H9 (cell line): ENCODE data around the gene SAFB. TPM values are rescaled to one million over a fixed set of nuclear protein-coding genes. Genes with fewer than 3 reads are reported as not detected.

Experiments used
- DNase-seq: peaks from one replicate; pipeline ENCODE4 v3.0.0-alpha.2; 2017
- H2AFZ ChIP-seq: one replicate; pipeline ENCODE4 v1.6.1; 2013; ENCODE audit warnings: mild to moderate bottlenecking, low read length, control low read depth, moderate library complexity
- H2AK5ac ChIP-seq: 2 replicates; pipeline ENCODE4 v1.6.1; 2013; ENCODE audit warnings: low read length, control low read depth, mixed read lengths; ENCODE audit not compliant: insufficient read length
- H2BK120ac ChIP-seq: one replicate; pipeline ENCODE4 v1.6.1; 2013; ENCODE audit warnings: low read depth, mild to moderate bottlenecking, low read length, control low read depth, inconsistent platforms; ENCODE audit not compliant: poor library complexity, severe bottlenecking
- H2BK12ac ChIP-seq: 2 replicates; pipeline ENCODE4 v1.6.1; 2013; ENCODE audit warnings: low read length, control low read depth, mixed read lengths, low read depth; ENCODE audit not compliant: insufficient read length
- H2BK15ac ChIP-seq: 2 replicates; pipeline ENCODE4 v1.6.1; 2013; ENCODE audit warnings: low read depth, low read length, control low read depth
- H2BK20ac ChIP-seq: one replicate; pipeline ENCODE4 v1.6.1; 2013; ENCODE audit warnings: low read depth, mild to moderate bottlenecking, low read length, control low read depth, inconsistent platforms; ENCODE audit not compliant: poor library complexity, severe bottlenecking
- H2BK5ac ChIP-seq: 2 replicates; pipeline ENCODE4 v1.6.1; 2013; ENCODE audit warnings: low read length, control low read depth, mixed read lengths; ENCODE audit not compliant: insufficient read length
- H3K14ac ChIP-seq: 2 replicates; pipeline ENCODE4 v1.6.1; 2013; ENCODE audit warnings: low read length, control low read depth; ENCODE audit not compliant: insufficient read depth
- H3K18ac ChIP-seq: 2 replicates; pipeline ENCODE4 v1.6.1; 2013; ENCODE audit warnings: low read depth, mild to moderate bottlenecking, mixed read lengths, low read length, control low read depth; ENCODE audit not compliant: insufficient read length
- H3K23ac ChIP-seq: 2 replicates; pipeline ENCODE4 v1.6.1; 2013; ENCODE audit warnings: low read length, control low read depth, mixed read lengths, low read depth; ENCODE audit not compliant: insufficient read length
- H3K23me2 ChIP-seq: 2 replicates; pipeline ENCODE4 v1.6.1; 2013; ENCODE audit warnings: low read depth, mild to moderate bottlenecking, mixed read lengths, low read length, control low read depth; ENCODE audit not compliant: insufficient read length, poor library complexity, severe bottlenecking
- H3K27ac ChIP-seq: 2 replicates; pipeline ENCODE4 v1.5.1; 2013; ENCODE audit warnings: low read length, control low read depth, mixed read lengths, low read depth; ENCODE audit not compliant: insufficient read length
- H3K27me3 ChIP-seq: 2 replicates; pipeline ENCODE4 v1.6.1; 2013; ENCODE audit warnings: low read length, control low read depth, inconsistent platforms; ENCODE audit not compliant: insufficient read depth
- H3K4ac ChIP-seq: 2 replicates; pipeline ENCODE4 v1.6.1; 2013; ENCODE audit warnings: low read depth, mild to moderate bottlenecking, control low read depth, inconsistent platforms, low read length, moderate library complexity
- H3K4me1 ChIP-seq: 2 replicates; pipeline ENCODE4 v1.6.1; 2013; ENCODE audit warnings: low read length, control low read depth, inconsistent platforms; ENCODE audit not compliant: insufficient read depth
- H3K4me2 ChIP-seq: 2 replicates; pipeline ENCODE4 v1.6.1; 2013; ENCODE audit warnings: low read length, control low read depth, mixed read lengths; ENCODE audit not compliant: insufficient read length, insufficient read depth
- H3K56ac ChIP-seq: 2 replicates; pipeline ENCODE4 v1.6.1; 2013; ENCODE audit warnings: low read depth, mild to moderate bottlenecking, mixed read lengths, low read length, control low read depth; ENCODE audit not compliant: insufficient read length
- H3K79me1 ChIP-seq: 2 replicates; pipeline ENCODE4 v1.6.1; 2013; ENCODE audit warnings: low read depth, mild to moderate bottlenecking, moderate library complexity, low read length, control low read depth, inconsistent platforms; ENCODE audit not compliant: insufficient read depth, poor library complexity, severe bottlenecking
- H3K79me2 ChIP-seq: 2 replicates; pipeline ENCODE4 v1.6.1; 2013; ENCODE audit warnings: low read length, control low read depth, inconsistent platforms; ENCODE audit not compliant: insufficient read depth
- H3K9ac ChIP-seq: 2 replicates; pipeline ENCODE4 v1.6.1; 2013; ENCODE audit warnings: low read length, control low read depth, mixed read lengths; ENCODE audit not compliant: insufficient read length; ENCODE audit errors: extremely low read depth
- H3K9me3 ChIP-seq: one replicate; pipeline ENCODE4 v1.6.1; 2013; ENCODE audit warnings: low read depth, low read length, inconsistent platforms; ENCODE audit not compliant: control insufficient read depth
- H3T11ph ChIP-seq: one replicate; pipeline ENCODE4 v1.6.1; 2013; ENCODE audit warnings: mild to moderate bottlenecking, low read length, control low read depth, inconsistent platforms
- H4K20me1 ChIP-seq: one replicate; pipeline ENCODE4 v1.6.1; 2013; ENCODE audit not compliant: control insufficient read depth, insufficient read length, insufficient read depth
- H4K5ac ChIP-seq: 2 replicates; pipeline ENCODE4 v1.6.1; 2013; ENCODE audit warnings: low read depth, mild to moderate bottlenecking, mixed read lengths, low read length, control low read depth; ENCODE audit not compliant: insufficient read length
- H4K8ac ChIP-seq: replicated peaks from 2 replicates; pipeline ENCODE4 v1.6.1; 2013; ENCODE audit warnings: low read length, control low read depth, mixed read lengths, low read depth; ENCODE audit not compliant: insufficient read length
- H4K91ac ChIP-seq: 2 replicates; pipeline ENCODE4 v1.6.1; 2013; ENCODE audit warnings: low read depth, mild to moderate bottlenecking, moderate library complexity, mixed read lengths, low read length, control low read depth; ENCODE audit not compliant: insufficient read length
- H3K27ac Mint-ChIP-seq, 3 experiments: 2 replicates in 2 of 3; 3 replicates in 1 of 3; pipeline ENCODE4 v1.8.0; 2020 to 2021; ENCODE audit warnings: mixed read lengths in 3 of 3, mild to moderate bottlenecking in 1 of 3, moderate library complexity in 1 of 3
- H3K27me3 Mint-ChIP-seq: 2 replicates; pipeline ENCODE4 v1.8.0; 2021; ENCODE audit warnings: low read depth, mild to moderate bottlenecking, moderate library complexity, mixed read lengths
- H3K36me3 Mint-ChIP-seq, 3 experiments: 2 replicates in 2 of 3; 3 replicates in 1 of 3; pipeline ENCODE4 v1.8.0; 2020 to 2021; ENCODE audit warnings: low read depth in 3 of 3, mixed read lengths in 3 of 3; ENCODE audit not compliant: insufficient read depth in 1 of 3
- H3K4me1 Mint-ChIP-seq, 2 experiments: 2 replicates each; pipeline ENCODE4 v1.8.0; 2020; ENCODE audit warnings: mixed read lengths in 2 of 2
- H3K4me3 Mint-ChIP-seq, 2 experiments: 2 replicates in 1 of 2; 3 replicates in 1 of 2; pipeline ENCODE4 v1.8.0; 2020 to 2021; ENCODE audit warnings: mild to moderate bottlenecking in 2 of 2, mixed read lengths in 2 of 2, moderate library complexity in 1 of 2
- H3K9me3 Mint-ChIP-seq, 2 experiments: 2 replicates in 1 of 2; 3 replicates in 1 of 2; pipeline ENCODE4 v1.8.0; 2020; ENCODE audit warnings: mild to moderate bottlenecking in 2 of 2, mixed read lengths in 2 of 2, moderate library complexity in 1 of 2
- WGBS: extraction: QIAGEN DNeasy Blood & Tissue Kit; methylation state at CpG from one replicate; pipeline ENCODE4 v1.1.7; 2013; ENCODE audit warnings: missing lambda C conversion rate, low lambda C conversion rate, mixed read lengths; ENCODE audit not compliant: insufficient read length; ENCODE audit errors: extremely low coverage; 5-methylcytosine and 5-hydroxymethylcytosine counted together
- total RNA-seq: library from RNA; stranded (reverse); gene quantifications from 2 replicates; pipeline ENCODE4 v1.2.1, GENCODE V29; 2021
- TF ChIP-seq, protein P1 (sequence below): fragments of 200-600 bp; sonication (generic); conservative IDR thresholded peaks from 3 replicates; pipeline ENCODE4 v1.8.0; 2021; ENCODE audit warnings: antibody characterized with exemption, mild to moderate bottlenecking

The SAFB gene
- total RNA-seq, 1 experiment from 2014 or later: 110 TPM

DNA sequence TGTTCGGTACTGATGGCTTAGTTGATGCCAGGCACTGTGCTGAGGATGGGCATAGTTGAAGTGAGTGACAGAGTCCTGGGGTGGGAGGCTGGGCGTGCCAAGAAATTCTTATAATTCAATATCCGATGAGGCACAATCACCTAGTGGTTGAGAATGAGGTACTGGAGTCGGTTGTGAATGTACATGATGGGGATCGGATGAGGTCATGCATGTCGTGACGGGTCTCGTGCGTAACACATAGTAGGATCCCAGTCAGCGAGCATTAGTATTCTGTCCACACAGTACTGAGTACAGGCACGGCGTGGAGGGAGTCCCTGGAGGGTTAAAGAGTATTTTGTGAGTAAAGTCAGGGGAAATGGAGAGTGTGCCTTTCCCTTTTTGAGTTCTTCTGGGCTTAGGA is 2.8 kb downstream of the SAFB start:
- Histone ChIP-seq H2AFZ (no peak overlapping the region), H4K8ac (no peak overlapping the region), H4K20me1 (no peaks in the 10 kb centered on the region), H3K27ac (no peak overlapping the region), H2BK20ac (no peak overlapping the region), H4K91ac (no peak overlapping the region), H3K56ac (no peak overlapping the region), H3K14ac (no peak overlapping the region), H3K9me3 (no peaks in the 10 kb centered on the region), H2AK5ac (no peak overlapping the region), H3K4me1 (no peaks in the 10 kb centered on the region; the same call in 1 of the 2 replicates), H3K79me2 (peaks cover 72% of the 10 kb centered on the region), H3T11ph (no peak overlapping the region), H2BK5ac (no peak overlapping the region), H3K79me1 (peaks cover 21% of the 10 kb centered on the region), H3K18ac (no peak overlapping the region), H3K23me2 (peaks cover 14% of the 10 kb centered on the region), H3K9ac (no peak overlapping the region), H3K4me2 (no peak overlapping the region), H3K23ac (no peak overlapping the region), H2BK15ac (no peak overlapping the region), H3K4ac (no peak overlapping the region), H3K27me3 (no peaks in the 10 kb centered on the region), H2BK120ac (no peak overlapping the region), H4K5ac (no peak overlapping the region), H2BK12ac (no peak overlapping the region)
- WGBS: no CpG with 5 or more reads among the region's 12 CpGs
- TF ChIP-seq, protein P1, sequence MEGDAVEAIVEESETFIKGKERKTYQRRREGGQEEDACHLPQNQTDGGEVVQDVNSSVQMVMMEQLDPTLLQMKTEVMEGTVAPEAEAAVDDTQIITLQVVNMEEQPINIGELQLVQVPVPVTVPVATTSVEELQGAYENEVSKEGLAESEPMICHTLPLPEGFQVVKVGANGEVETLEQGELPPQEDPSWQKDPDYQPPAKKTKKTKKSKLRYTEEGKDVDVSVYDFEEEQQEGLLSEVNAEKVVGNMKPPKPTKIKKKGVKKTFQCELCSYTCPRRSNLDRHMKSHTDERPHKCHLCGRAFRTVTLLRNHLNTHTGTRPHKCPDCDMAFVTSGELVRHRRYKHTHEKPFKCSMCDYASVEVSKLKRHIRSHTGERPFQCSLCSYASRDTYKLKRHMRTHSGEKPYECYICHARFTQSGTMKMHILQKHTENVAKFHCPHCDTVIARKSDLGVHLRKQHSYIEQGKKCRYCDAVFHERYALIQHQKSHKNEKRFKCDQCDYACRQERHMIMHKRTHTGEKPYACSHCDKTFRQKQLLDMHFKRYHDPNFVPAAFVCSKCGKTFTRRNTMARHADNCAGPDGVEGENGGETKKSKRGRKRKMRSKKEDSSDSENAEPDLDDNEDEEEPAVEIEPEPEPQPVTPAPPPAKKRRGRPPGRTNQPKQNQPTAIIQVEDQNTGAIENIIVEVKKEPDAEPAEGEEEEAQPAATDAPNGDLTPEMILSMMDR: no peak
- Mint-ChIP-seq H3K36me3 (peaks cover 43 to 78% (median 65%) of the 10 kb centered on the region in 3 experiments), H3K9me3 (peaks cover 0 to 3% of the 10 kb centered on the region in 2 experiments; a peak in 3 of 5 replicates), H3K27me3 (peaks cover 4% of the 10 kb centered on the region; the same call in 1 of the 2 replicates), H3K4me1 (peaks cover 35 to 40% of the 10 kb centered on the region in 2 experiments), H3K4me3 (peak overlapping the region; percentile 100; a peak in 4 of 5 replicates), H3K27ac (peak overlapping the region in 2 of 3 experiments; percentile 2 to 74; a peak in 4 of 7 replicates)
- DNase-seq: no peak
